Measurements from ENCODE around the gene NPHP4. TPM values are rescaled to one million over a fixed set of nuclear protein-coding genes. Genes with fewer than 3 reads are reported as not detected.

NPHP4 gene
- total and polyA plus RNA-seq, 4 donors: 1.7 to 5.6 (median 3.5) TPM

- no peak overlapping the region for H3K27ac ChIP-seq (ENCODE audit: low read depth in 1 of 2, low read length in 2 of 2)
- 82% methylated on average over 5 of the region's 5 CpGs for WGBS
- H3K9ac ChIP-seq (ENCODE audit: low read depth in 1 of 2, low read length in 2 of 2): no peak overlapping the region
- DNase-seq (ENCODE audit: low spot score): no peak
- TF ChIP-seq EGR1 (IDR thresholded peaks at IDR 0.05; ENCODE audit: low read depth in 2 of 2) (no peak), TAF1 (conservative IDR thresholded peaks at IDR 0.05) (no peak), GABPA (IDR thresholded peaks at IDR 0.05 in 1 of 2, conservative IDR thresholded peaks at IDR 0.05 in 1 of 2) (no peak), ATF3 (IDR thresholded peaks at IDR 0.05) (no peak), FOXA1 (IDR thresholded peaks at IDR 0.05) (no peak), REST (IDR thresholded peaks at IDR 0.05) (no peak)
- H3K9me3 ChIP-seq (ENCODE audit: control insufficient read depth in 4 of 4, low read length in 3 of 4): no peaks in the 10 kb centered on the region
- H3K4me3 ChIP-seq (ENCODE audit: low read depth in 1 of 3, low read length in 3 of 3): no peak overlapping the region
- no peaks in the 10 kb centered on the region for H3K4me1 ChIP-seq (ENCODE audit: control insufficient read depth in 4 of 4, insufficient read depth in 4 of 4, low read length in 3 of 4)
- H3K27me3 ChIP-seq (ENCODE audit: control insufficient read depth in 4 of 4, insufficient read depth in 4 of 4, low read length in 3 of 4): no peaks in the 10 kb centered on the region
- no peaks in the 10 kb centered on the region for H3K36me3 ChIP-seq (ENCODE audit: control insufficient read depth in 4 of 4, insufficient read depth in 3 of 4, low read depth in 1 of 4, low read length in 3 of 4)
These were observed 9.4 kb downstream of the NPHP4 start for GRCh38 chr1:5982868-5983267.

GRCh38 chr1:5982276-5982675 is 9.9 kb downstream of the NPHP4 start:
- Histone ChIP-seq H3K9ac (ENCODE audit: low read depth in 1 of 2, low read length in 2 of 2) (no peak overlapping the region), H3K27me3 (ENCODE audit: control insufficient read depth in 4 of 4, insufficient read depth in 4 of 4, low read length in 3 of 4) (no peaks in the 10 kb centered on the region), H3K27ac (ENCODE audit: low read depth in 1 of 2, low read length in 2 of 2) (no peak overlapping the region), H3K4me1 (ENCODE audit: control insufficient read depth in 4 of 4, insufficient read depth in 4 of 4, low read length in 3 of 4) (no peaks in the 10 kb centered on the region), H3K36me3 (ENCODE audit: control insufficient read depth in 4 of 4, insufficient read depth in 3 of 4, low read depth in 1 of 4, low read length in 3 of 4) (no peaks in the 10 kb centered on the region), H3K4me3 (ENCODE audit: low read depth in 1 of 3, low read length in 3 of 3) (no peak overlapping the region), H3K9me3 (ENCODE audit: control insufficient read depth in 4 of 4, low read length in 3 of 4) (no peaks in the 10 kb centered on the region)
- DNase-seq (ENCODE audit: low spot score): no peak
- 87% methylated on average over 4 of the region's 4 CpGs for WGBS
- TF ChIP-seq EGR1 (IDR thresholded peaks at IDR 0.05; ENCODE audit: low read depth in 2 of 2) (no peak), NR2F2 (IDR thresholded peaks at IDR 0.05) (no peak), REST (IDR thresholded peaks at IDR 0.05) (no peak), RAD21 (IDR thresholded peaks at IDR 0.05) (no peak), SP1 (IDR thresholded peaks at IDR 0.05) (no peak), ZBTB33 (IDR thresholded peaks at IDR 0.05) (no peak), HNF4A (conservative IDR thresholded peaks at IDR 0.05) (no peak), FOXA2 (IDR thresholded peaks at IDR 0.05) (no peak)

Data from liver (tissue), 9 donors.